Mesendoderm (in vitro differentiated cells): ENCODE results near the gene CDH20.

Experiments used
- DNase-seq: peaks from one replicate; pipeline ENCODE4 v3.0.0; 2013
- H2AK5ac ChIP-seq: 2 replicates; pipeline ENCODE4 v1.6.1; 2013; ENCODE audit warnings: low read length, inconsistent platforms
- H2BK120ac ChIP-seq: 2 replicates; pipeline ENCODE4 v1.6.1; 2013; ENCODE audit warnings: low read depth, mild to moderate bottlenecking, low read length, moderate library complexity, mixed read lengths
- H2BK15ac ChIP-seq: replicated peaks from 2 replicates; pipeline ENCODE4 v1.6.1; 2013; ENCODE audit warnings: low read depth, mild to moderate bottlenecking, moderate library complexity
- H2BK5ac ChIP-seq: 2 replicates; pipeline ENCODE4 v1.6.1; 2013; ENCODE audit warnings: low read length, inconsistent platforms
- H3K18ac ChIP-seq: 2 replicates; pipeline ENCODE4 v1.6.1; 2013; ENCODE audit warnings: mild to moderate bottlenecking, low read length, mixed read lengths
- H3K23ac ChIP-seq: one replicate; pipeline ENCODE4 v1.6.1; 2013; ENCODE audit warnings: low read length
- H3K27ac ChIP-seq: 2 replicates; pipeline ENCODE4 v1.5.1; 2013; ENCODE audit warnings: low read depth, mild to moderate bottlenecking, inconsistent platforms, low read length, moderate library complexity
- H3K27me3 ChIP-seq: 2 replicates; pipeline ENCODE4 v1.6.1; 2013; ENCODE audit warnings: low read length, control low read depth, mild to moderate bottlenecking, inconsistent platforms; ENCODE audit not compliant: insufficient read depth, poor library complexity
- H3K36me3 ChIP-seq: 2 replicates; pipeline ENCODE4 v1.6.1; 2013; ENCODE audit warnings: low read length, inconsistent platforms; ENCODE audit not compliant: control insufficient read depth, insufficient read depth
- H3K4ac ChIP-seq: one replicate; pipeline ENCODE4 v1.6.1; 2013; ENCODE audit warnings: low read depth, mild to moderate bottlenecking, low read length, moderate library complexity
- H3K4me1 ChIP-seq: 2 replicates; pipeline ENCODE4 v1.6.1; 2013; ENCODE audit warnings: low read depth, low read length, inconsistent platforms; ENCODE audit not compliant: control insufficient read depth
- H3K4me2 ChIP-seq: 2 replicates; pipeline ENCODE4 v1.6.1; 2013; ENCODE audit warnings: low read length
- H3K4me3 ChIP-seq: 2 replicates; pipeline ENCODE4 v1.5.1; 2013; ENCODE audit warnings: mild to moderate bottlenecking, low read length
- H3K56ac ChIP-seq: one replicate; pipeline ENCODE4 v1.6.1; 2013; ENCODE audit warnings: low read length
- H3K79me1 ChIP-seq: 2 replicates; pipeline ENCODE4 v1.6.1; 2013; ENCODE audit warnings: low read length, inconsistent platforms
- H3K79me2 ChIP-seq: 2 replicates; pipeline ENCODE4 v1.6.1; 2013; ENCODE audit warnings: mild to moderate bottlenecking, low read length; ENCODE audit not compliant: control insufficient read depth, insufficient read depth
- H3K9ac ChIP-seq: 2 replicates; pipeline ENCODE4 v1.6.1; 2013; ENCODE audit warnings: low read length, inconsistent platforms
- H4K5ac ChIP-seq: one replicate; pipeline ENCODE4 v1.6.1; 2013; ENCODE audit warnings: low read length
- H4K8ac ChIP-seq: one replicate; pipeline ENCODE4 v1.6.1; 2013; ENCODE audit warnings: low read depth, mild to moderate bottlenecking, control low read depth, low read length, moderate library complexity
- WGBS: extraction: QIAGEN DNeasy Blood & Tissue Kit; methylation state at CpG from one replicate; pipeline ENCODE4 v1.1.7; 2013; ENCODE audit warnings: low lambda C conversion rate, missing lambda C conversion rate; ENCODE audit not compliant: insufficient coverage; ENCODE audit errors: extremely low coverage; 5-methylcytosine and 5-hydroxymethylcytosine counted together

CDH20 gene

GRCh38 chr18:61413396-61413795 lies 80.2 kb downstream of the CDH20 start:
- Histone ChIP-seq H3K27ac (no peak overlapping the region), H2BK15ac (no peak overlapping the region), H2BK120ac (no peak overlapping the region)

GRCh38 chr18:61414086-61414485 lies 80.9 kb downstream of the CDH20 start:
- Histone ChIP-seq H3K79me2 (no peaks in the 10 kb centered on the region), H3K4me1 (no peaks in the 10 kb centered on the region), H3K23ac (no peak overlapping the region), H3K79me1 (no peaks in the 10 kb centered on the region), H3K36me3 (no peaks in the 10 kb centered on the region), H4K8ac (no peak overlapping the region), H3K4ac (no peak overlapping the region), H3K27me3 (no peaks in the 10 kb centered on the region), H2BK15ac (no peak overlapping the region), H2AK5ac (no peak overlapping the region), H3K56ac (no peak overlapping the region), H3K4me3 (no peak overlapping the region), H3K27ac (no peak overlapping the region), H3K9ac (no peak overlapping the region), H3K4me2 (no peak overlapping the region), H2BK5ac (no peak overlapping the region), H3K18ac (no peak overlapping the region), H4K5ac (no peak overlapping the region), H2BK120ac (no peak overlapping the region)
- DNase-seq: no peak
- no CpG with 5 or more reads among the region's 4 CpGs for WGBS

More at GRCh38 chr18:61413396-61413795, 80.2 kb downstream of the CDH20 start:
- Histone ChIP-seq H2AK5ac (no peak overlapping the region), H3K18ac (no peak overlapping the region), H3K56ac (no peak overlapping the region), H3K4ac (no peak overlapping the region), H3K79me1 (no peaks in the 10 kb centered on the region), H3K79me2 (no peaks in the 10 kb centered on the region), H3K23ac (no peak overlapping the region), H3K36me3 (no peaks in the 10 kb centered on the region), H2BK5ac (no peak overlapping the region), H3K27me3 (no peaks in the 10 kb centered on the region), H3K4me2 (no peak overlapping the region), H3K9ac (no peak overlapping the region), H3K4me3 (no peak overlapping the region), H4K5ac (no peak overlapping the region), H3K4me1 (no peaks in the 10 kb centered on the region), H4K8ac (no peak overlapping the region)
- no CpG with 5 or more reads among the region's 1 CpG for WGBS
- no peak for DNase-seq

DNA sequence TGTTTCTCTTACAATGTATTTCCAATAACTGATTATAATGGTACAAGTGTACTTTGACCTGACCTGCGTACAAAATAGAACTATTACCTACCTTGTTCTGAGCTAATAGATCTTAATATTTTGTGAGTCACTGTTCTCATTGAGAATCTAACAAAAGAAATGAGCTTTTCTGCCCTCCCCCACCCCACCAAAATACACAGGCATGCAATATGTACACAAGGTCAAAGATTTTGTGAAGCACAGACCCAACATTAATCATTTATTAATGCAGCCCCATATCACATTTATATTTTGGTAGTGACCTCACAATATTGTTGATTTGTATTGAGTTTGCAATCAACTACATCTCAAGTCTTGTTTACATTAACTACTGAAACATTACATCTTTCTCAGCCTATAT lies 86.5 kb downstream of the CDH20 start:
- Histone ChIP-seq H2BK5ac (no peak overlapping the region), H3K79me1 (no peaks in the 10 kb centered on the region), H3K4me3 (no peak overlapping the region), H2AK5ac (no peak overlapping the region), H3K23ac (no peak overlapping the region), H3K27me3 (no peaks in the 10 kb centered on the region), H3K18ac (no peak overlapping the region), H3K36me3 (no peaks in the 10 kb centered on the region), H3K56ac (no peak overlapping the region), H4K8ac (no peak overlapping the region), H3K9ac (no peak overlapping the region), H3K4me1 (no peaks in the 10 kb centered on the region), H3K27ac (no peak overlapping the region), H2BK120ac (no peak overlapping the region), H3K4ac (no peak overlapping the region), H3K79me2 (no peaks in the 10 kb centered on the region), H3K4me2 (no peak overlapping the region), H4K5ac (no peak overlapping the region), H2BK15ac (no peak overlapping the region)
- WGBS: no CpG with 5 or more reads among the region's 1 CpG
- DNase-seq: no peak

GRCh38 chr18:61420218-61420885 lies 87.1 kb downstream of the CDH20 start:
- no peak overlapping the region for H3K18ac ChIP-seq
- H2BK15ac ChIP-seq: no peak overlapping the region
- H3K79me2 ChIP-seq: no peaks in the 10 kb centered on the region
- H3K4me2 ChIP-seq: no peak overlapping the region
- H3K27me3 ChIP-seq: no peaks in the 10 kb centered on the region
- no peak overlapping the region for H3K23ac ChIP-seq
- no peak overlapping the region for H3K4me3 ChIP-seq
- H2BK120ac ChIP-seq: no peak overlapping the region
- no peaks in the 10 kb centered on the region for H3K4me1 ChIP-seq
- H3K36me3 ChIP-seq: no peaks in the 10 kb centered on the region
- no peaks in the 10 kb centered on the region for H3K79me1 ChIP-seq
- no peak overlapping the region for H2AK5ac ChIP-seq
- DNase-seq: peak; percentile 6
- H2BK5ac ChIP-seq: no peak overlapping the region
- no peak overlapping the region for H3K9ac ChIP-seq
- H3K27ac ChIP-seq: no peak overlapping the region
- no peak overlapping the region for H4K5ac ChIP-seq
- no peak overlapping the region for H3K4ac ChIP-seq
- no CpG with 5 or more reads among the region's 7 CpGs for WGBS
- H4K8ac ChIP-seq: no peak overlapping the region
- no peak overlapping the region for H3K56ac ChIP-seq

GRCh38 chr18:61426492-61427053 lies 93.3 kb downstream of the CDH20 start:
- Histone ChIP-seq H3K36me3 (no peaks in the 10 kb centered on the region), H3K56ac (no peak overlapping the region), H2BK120ac (no peak overlapping the region), H3K9ac (no peak overlapping the region), H3K79me1 (no peaks in the 10 kb centered on the region), H2BK5ac (no peak overlapping the region), H4K5ac (no peak overlapping the region), H3K18ac (no peak overlapping the region), H3K4me3 (no peak overlapping the region), H2BK15ac (no peak overlapping the region), H3K4ac (no peak overlapping the region), H2AK5ac (no peak overlapping the region), H3K4me1 (no peaks in the 10 kb centered on the region), H4K8ac (no peak overlapping the region), H3K27me3 (no peaks in the 10 kb centered on the region), H3K4me2 (no peak overlapping the region), H3K79me2 (no peaks in the 10 kb centered on the region), H3K23ac (no peak overlapping the region), H3K27ac (no peak overlapping the region)
- DNase-seq: no peak
- WGBS: no CpG with 5 or more reads among the region's 6 CpGs

DNA sequence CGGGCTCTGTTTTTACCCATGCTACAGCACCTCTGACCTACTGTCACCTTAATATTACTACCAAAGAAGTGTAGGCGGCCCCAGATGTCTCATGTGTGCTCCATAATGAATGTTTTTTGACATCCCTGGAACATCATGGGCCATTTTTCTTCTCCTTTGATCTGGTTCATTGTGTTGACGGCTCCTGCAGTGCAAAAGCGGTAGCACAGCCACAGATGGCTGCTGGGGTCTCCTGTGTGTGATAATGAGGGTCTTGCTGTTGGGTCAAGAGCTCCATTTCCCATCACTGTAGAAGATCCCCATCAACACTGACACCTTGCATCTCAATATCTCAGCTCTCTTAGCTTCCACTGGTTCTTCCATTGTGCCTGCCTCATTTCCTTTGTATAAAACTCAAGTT lies 95.0 kb downstream of the CDH20 start:
- Histone ChIP-seq H2AK5ac (no peak overlapping the region), H3K79me1 (no peaks in the 10 kb centered on the region), H4K8ac (no peak overlapping the region), H3K9ac (no peak overlapping the region), H3K79me2 (no peaks in the 10 kb centered on the region), H2BK5ac (no peak overlapping the region), H2BK120ac (no peak overlapping the region), H3K18ac (no peak overlapping the region), H3K4me1 (no peaks in the 10 kb centered on the region), H3K4ac (no peak overlapping the region), H3K4me3 (no peak overlapping the region), H3K27me3 (no peaks in the 10 kb centered on the region), H3K36me3 (no peaks in the 10 kb centered on the region), H3K23ac (no peak overlapping the region), H4K5ac (no peak overlapping the region), H2BK15ac (no peak overlapping the region), H3K4me2 (no peak overlapping the region), H3K27ac (no peak overlapping the region), H3K56ac (no peak overlapping the region)
- no peak for DNase-seq
- WGBS: no CpG with 5 or more reads among the region's 4 CpGs
